Lung (tissue), 12 donors: ENCODE results near the gene HACD2. TPM values are rescaled to one million over a fixed set of nuclear protein-coding genes. Genes with fewer than 3 reads are reported as not detected.
A peak's percentile ranks its signal among the peaks of the same experiment; 100 is the strongest.

Source experiments
- ATAC-seq: fragments of 200-7000 bp; cut with Tn5 transposase; one replicate; pipeline ENCODE4 v1.9.1; 2020; ENCODE audit warnings: moderate number of reproducible peaks; ENCODE audit not compliant: insufficient read depth, low FRiP score
- DNase-seq, 3 donors: peaks; one replicate each; pipeline ENCODE4 v3.0.0-alpha.2; 2013 to 2017
- H3K27ac ChIP-seq, 2 donors: one replicate each; pipeline ENCODE4 v1.5.1; 2013; ENCODE audit warnings: mild to moderate bottlenecking in 2 of 2, moderate library complexity in 2 of 2, control low read depth in 1 of 2, inconsistent platforms in 1 of 2, low read depth in 1 of 2, low read length in 1 of 2
- H3K27me3 ChIP-seq, 3 donors: one replicate each; pipeline ENCODE4 v1.5.1; 2013; ENCODE audit warnings: low read length in 2 of 3; ENCODE audit not compliant: control insufficient read depth in 3 of 3, insufficient read depth in 3 of 3
- H3K36me3 ChIP-seq, 4 donors: one replicate each; pipeline ENCODE4 v1.5.1; 2013; ENCODE audit warnings: low read length in 4 of 4, mild to moderate bottlenecking in 1 of 4, moderate library complexity in 1 of 4; ENCODE audit not compliant: control insufficient read depth in 4 of 4, insufficient read depth in 4 of 4
- H3K4me1 ChIP-seq, 5 donors: one replicate each; pipeline ENCODE4 v1.5.1; 2013; ENCODE audit warnings: low read length in 5 of 5, mild to moderate bottlenecking in 2 of 5, moderate library complexity in 1 of 5; ENCODE audit not compliant: control insufficient read depth in 5 of 5, insufficient read depth in 5 of 5
- H3K4me3 ChIP-seq: one replicate; pipeline ENCODE4 v1.5.1; 2013; ENCODE audit warnings: mild to moderate bottlenecking, control low read depth, moderate library complexity
- H3K9ac ChIP-seq, 2 donors: one replicate each; pipeline ENCODE4 v1.5.1; 2013; ENCODE audit warnings: low read length in 2 of 2, control low read depth in 1 of 2; ENCODE audit not compliant: insufficient read depth in 1 of 2
- H3K9me3 ChIP-seq, 4 donors: one replicate each; pipeline ENCODE4 v1.5.1; 2013; ENCODE audit warnings: low read length in 3 of 4, mild to moderate bottlenecking in 1 of 4, moderate library complexity in 1 of 4; ENCODE audit not compliant: control insufficient read depth in 4 of 4, insufficient read depth in 3 of 4
- CTCF ChIP-seq: IDR thresholded peaks from 2 replicates; pipeline ENCODE4 v1.5.1; 2012; ENCODE audit warnings: mild to moderate bottlenecking; ENCODE audit errors: control extremely low read depth, extremely low read depth
- WGBS, 2 donors: extraction: QIAGEN DNeasy Blood & Tissue Kit; methylation state at CpG; one replicate each; pipeline ENCODE4 v1.1.7; 2013; 5-methylcytosine and 5-hydroxymethylcytosine counted together
- polyA plus RNA-seq, 2 donors: library from polyadenylated mRNA; stranded (reverse); fragments of 200-250 nt; gene quantifications; one replicate each; pipeline ENCODE4 v1.2.1, GENCODE V29; 2013
- total RNA-seq, 2 donors: library from RNA; depleted of rRNA in 1 of 2; stranded (reverse); fragments of >200 nt in 1 of 2; gene quantifications; one replicate each; pipeline ENCODE4 v1.2.1, GENCODE V29; 2014 to 2021
- donor health status: control.
- donor health status: control.
- donor health status: Bipolar disorder and iron deficiency.
- donor health status: healthy.
- donor health status: DM: yes; HTN: yes; CAD: no.

Gene HACD2
- total and polyA plus RNA-seq, 4 donors: 17.1 to 40.7 (median 28.2) TPM

GRCh38 chr3:123444744-123445143 is 140.1 kb downstream of the HACD2 start:
- peak overlapping the region in 1 of 2 donors; percentile 88 for H3K27ac ChIP-seq
- H3K4me3 ChIP-seq: no peak overlapping the region
- H3K27me3 ChIP-seq: peaks cover 0 to 13% (median 2%) of the 10 kb centered on the region in 3 donors
- peaks cover 0 to 4% (median 0%) of the 10 kb centered on the region in 4 donors for H3K9me3 ChIP-seq
- H3K4me1 ChIP-seq: peaks cover 0 to 24% (median 6%) of the 10 kb centered on the region in 5 donors
- DNase-seq: no peak
- no peaks in the 10 kb centered on the region for H3K36me3 ChIP-seq
- no peak overlapping the region for H3K9ac ChIP-seq
- WGBS, 2 donors: 64 to 67% methylated on average over 1 of the region's 1 CpG
- no peak for ATAC-seq
- no peak for TF ChIP-seq CTCF

DNA sequence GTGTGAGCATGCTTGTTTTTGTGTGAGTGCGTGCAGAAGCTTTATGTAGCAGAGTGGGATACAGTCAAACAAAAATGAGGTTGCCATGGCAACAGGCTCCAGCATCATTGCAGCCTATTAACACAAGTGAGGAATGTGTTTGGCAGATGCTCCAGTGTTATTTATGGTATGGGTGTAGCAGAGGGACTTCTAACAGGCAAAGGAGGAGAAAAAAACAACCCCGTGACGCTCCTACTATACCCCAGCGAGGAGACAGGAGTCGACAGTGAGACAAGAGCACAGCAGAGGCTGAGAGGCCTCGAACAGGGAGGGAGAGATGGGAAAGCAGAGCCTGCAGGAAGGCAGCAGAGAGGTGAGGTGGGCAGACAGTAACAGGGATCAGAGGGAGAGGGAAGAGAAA is 140.8 kb downstream of the HACD2 start:
- H3K36me3 ChIP-seq: no peaks in the 10 kb centered on the region
- peaks cover 0 to 24% (median 6%) of the 10 kb centered on the region in 5 donors for H3K4me1 ChIP-seq
- peak overlapping the region in 1 of 2 donors; percentile 17 for H3K27ac ChIP-seq
- H3K4me3 ChIP-seq: no peak overlapping the region
- DNase-seq (peak; percentile 46 to 64 (median 62)), ATAC-seq (no peak)
- no peak overlapping the region for H3K9ac ChIP-seq
- TF ChIP-seq CTCF: no peak
- peaks cover 0 to 13% (median 2%) of the 10 kb centered on the region in 3 donors for H3K27me3 ChIP-seq
- peaks cover 0 to 4% (median 0%) of the 10 kb centered on the region in 4 donors for H3K9me3 ChIP-seq
- 61 to 73% methylated on average over 6 of the region's 6 CpGs for WGBS, 2 donors

GRCh38 chr3:123442908-123443307 is 141.9 kb downstream of the HACD2 start:
- Histone ChIP-seq H3K9ac (no peak overlapping the region), H3K36me3 (no peaks in the 10 kb centered on the region), H3K27ac (peak overlapping the region in 1 of 2 donors; percentile 64), H3K9me3 (peaks cover 0 to 4% (median 0%) of the 10 kb centered on the region in 4 donors), H3K4me1 (peaks cover 0 to 24% (median 5%) of the 10 kb centered on the region in 5 donors), H3K27me3 (peaks cover 0 to 9% (median 0%) of the 10 kb centered on the region in 3 donors), H3K4me3 (no peak overlapping the region)
- DNase-seq (no peak), ATAC-seq (no peak)
- no peak for TF ChIP-seq CTCF
- 86 to 94% methylated on average over 7 of the region's 7 CpGs for WGBS, 2 donors

GRCh38 chr3:123442125-123442524 is 142.7 kb downstream of the HACD2 start:
- TF ChIP-seq CTCF: no peak
- ATAC-seq (no peak), DNase-seq (no peak)
- H3K4me3 ChIP-seq: no peak overlapping the region
- no peaks in the 10 kb centered on the region for H3K9me3 ChIP-seq
- 90 to 92% methylated on average over 9 of the region's 9 CpGs for WGBS, 2 donors
- peaks cover 0 to 4% (median 0%) of the 10 kb centered on the region in 3 donors for H3K27me3 ChIP-seq
- H3K4me1 ChIP-seq: peaks cover 0 to 19% (median under 1%) of the 10 kb centered on the region in 5 donors
- peak overlapping the region in 1 of 2 donors; percentile 64 for H3K27ac ChIP-seq
- no peaks in the 10 kb centered on the region for H3K36me3 ChIP-seq
- H3K9ac ChIP-seq: no peak overlapping the region
